Activated CD4-positive, CD25-positive, alpha-beta regulatory T cell treated with anti-CD3 and anti-CD28 coated beads, Interleukin-2, amount 50 U/mL, for 24 hours (primary cell): ENCODE results near the gene JOSD1.

ENCODE experiments used
- ATAC-seq, 2 donors: fragments of 150-1000 bp; cut with Tn5 transposase; one replicate each; pipeline ENCODE4 v1.10.0; 2021; ENCODE audit warnings: mild to moderate bottlenecking in 1 of 2, moderate library complexity in 1 of 2

Gene JOSD1

GRCh38 chr22:38681582-38682335 is 19.0 kb downstream of the JOSD1 start, which contains the start of gene TOMM22:
Gene TOMM22, plus strand, starts transcription at chr22:38681957. Its CDS starts 22 bp downstream, at chr22:38681979.
- ATAC-seq: peak; percentile 97 to 98

DNA sequence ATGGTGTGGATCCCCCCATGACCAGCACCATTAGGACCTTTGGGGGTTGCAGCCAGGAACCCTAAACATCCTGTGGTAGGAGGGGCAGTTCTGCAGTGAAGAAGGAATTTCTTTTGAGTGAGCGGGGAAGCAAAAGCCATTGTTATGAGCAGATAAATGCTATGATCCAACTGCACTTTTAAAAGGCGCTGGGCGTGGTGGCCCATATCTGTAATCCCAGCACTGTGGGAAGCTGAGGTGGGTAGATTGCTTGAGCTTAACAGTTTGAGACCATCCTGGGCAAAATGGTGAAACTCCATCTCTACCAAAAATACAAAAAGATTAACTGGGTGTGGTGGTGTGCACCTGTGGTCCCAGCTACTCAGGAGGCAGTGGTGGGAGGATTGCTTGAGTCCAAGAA is 24.9 kb downstream of the JOSD1 start:
- no peak for ATAC-seq

GRCh38 chr22:38674888-38675287 is 25.9 kb downstream of the JOSD1 start:
- no peak for ATAC-seq

- peak; percentile 30 to 33 for ATAC-seq
These were observed 43.5 kb downstream of the JOSD1 start for GRCh38 chr22:38657045-38657909.

DNA sequence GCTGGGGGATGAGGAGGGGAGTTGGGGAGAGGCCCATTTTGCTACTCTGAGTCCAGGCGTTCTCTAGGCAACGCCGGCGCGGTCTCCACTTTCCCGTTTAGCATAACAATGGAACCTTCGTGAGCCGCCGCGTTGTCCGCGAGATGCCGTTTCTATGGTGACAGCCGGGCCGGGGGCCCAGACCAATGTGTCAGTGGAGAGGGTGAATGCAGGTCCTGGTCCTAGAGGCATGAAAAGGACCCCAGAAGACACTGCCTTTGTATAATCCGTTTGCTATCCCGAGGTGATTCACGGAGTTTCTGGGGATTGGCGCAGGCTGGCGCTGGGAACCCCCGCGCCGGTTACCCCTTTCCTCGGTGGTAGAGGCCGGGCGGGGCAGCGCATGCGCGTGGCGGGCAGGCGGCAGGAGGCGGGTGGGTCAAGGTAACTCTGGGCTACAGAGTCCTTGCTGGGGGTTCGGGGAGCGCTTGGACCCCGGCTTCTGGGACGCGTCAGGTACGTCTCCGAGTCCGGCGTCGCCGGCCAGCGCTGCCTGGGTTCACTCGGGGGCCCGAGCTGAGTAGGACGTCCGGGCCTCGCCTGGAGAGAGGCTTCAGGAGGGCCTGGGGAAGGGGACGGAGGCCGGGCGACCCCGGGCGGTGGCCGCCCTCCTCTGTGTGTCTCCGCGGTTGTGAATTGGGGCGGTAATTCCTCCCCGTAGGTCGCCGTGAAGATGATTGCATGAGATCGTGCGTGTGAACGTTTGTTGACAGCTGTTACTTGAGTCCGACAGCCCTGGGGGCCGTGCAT is 44.3 kb downstream of the JOSD1 start, which contains the start of the genes CBY1 and FAM227A:
TSS of gene CBY1 (plus strand) at position 383 of the 789 bp plus-strand sequence. CDS start 11,417 bp downstream, outside the sequence.
TSS of gene FAM227A (minus strand) at position 137 of the 789 bp plus-strand sequence. CDS start 6,224 bp downstream, outside the sequence.
- ATAC-seq: peak; percentile 83 to 84

- ATAC-seq: no peak
These were observed 45.1 kb downstream of the JOSD1 start for GRCh38 chr22:38655519-38656255.

GRCh38 chr22:38653741-38654140 is 47.0 kb downstream of the JOSD1 start:
- ATAC-seq: no peak

- ATAC-seq: no peak
These were observed 47.9 kb downstream of the JOSD1 start for GRCh38 chr22:38652859-38653258.

DNA sequence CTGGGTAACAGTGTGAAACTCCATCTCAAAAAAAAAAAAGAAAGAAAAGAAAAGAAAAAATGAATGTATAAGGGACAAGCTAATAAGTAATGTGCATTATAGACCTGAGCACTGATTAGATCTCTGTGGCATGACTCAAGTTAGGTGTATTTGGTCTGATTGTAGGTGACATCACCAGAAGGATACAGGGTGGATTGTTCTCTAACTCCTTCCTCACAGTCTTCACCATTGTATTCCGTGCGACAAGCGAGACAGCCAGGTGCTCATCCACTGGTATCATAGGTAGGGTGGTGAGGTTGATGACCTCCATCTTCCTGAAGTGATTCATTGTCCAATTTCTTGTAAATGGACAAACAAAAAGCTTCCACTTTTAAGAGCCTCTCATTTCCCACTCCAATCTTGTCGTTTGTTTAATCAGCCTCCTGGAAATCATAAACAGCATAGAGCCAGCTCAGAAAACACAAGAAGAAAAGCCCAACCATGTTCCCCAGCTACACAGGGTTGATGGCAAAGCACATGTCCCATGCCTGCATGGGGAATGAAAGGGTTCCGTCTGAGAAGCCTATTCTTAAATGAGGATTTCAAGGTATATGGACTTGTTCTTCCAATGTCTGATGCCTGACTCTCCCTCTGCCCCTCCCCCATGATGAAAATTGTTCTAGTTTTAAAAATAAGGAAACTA is 50.8 kb downstream of the JOSD1 start:
- ATAC-seq: no peak

- no peak for ATAC-seq
These were observed 55.3 kb downstream of the JOSD1 start for GRCh38 chr22:38645430-38645829.

GRCh38 chr22:38644245-38644644 is 56.5 kb downstream of the JOSD1 start:
- ATAC-seq: peak; percentile 25 to 33

- ATAC-seq: no peak
These were observed 59.2 kb downstream of the JOSD1 start for GRCh38 chr22:38641476-38642040.

GRCh38 chr22:38638728-38639127 is 62.0 kb downstream of the JOSD1 start:
- ATAC-seq: no peak

DNA sequence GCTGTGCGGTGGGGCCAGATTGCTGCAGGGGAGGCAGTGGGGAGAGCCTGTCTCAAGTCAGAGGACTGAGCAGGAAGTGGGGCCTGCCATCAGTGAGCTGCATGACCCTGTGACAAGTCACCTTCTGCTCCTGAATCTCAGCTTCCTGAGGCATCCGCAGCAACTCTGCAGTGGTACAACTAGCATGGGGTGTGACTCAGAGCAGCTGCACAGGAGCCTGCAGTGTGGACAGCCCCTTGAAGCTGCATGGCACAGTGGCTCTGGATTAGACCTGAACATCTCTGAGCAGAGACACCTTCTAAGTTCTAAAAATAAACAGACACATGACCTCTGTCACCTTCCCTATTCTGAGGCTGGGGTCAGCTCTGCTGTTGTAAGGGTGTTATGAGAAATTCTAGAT is 62.5 kb downstream of the JOSD1 start:
- ATAC-seq: no peak
